OCI-LY1 (cell line): ENCODE data around the gene SRP9.

Source experiments
- H2AFZ ChIP-seq: fragments of 200-600 bp; sonication (generic), shearing (Covaris generic); 2 replicates; pipeline ENCODE4 v1.6.0; 2014; ENCODE audit warnings: antibody characterized with exemption, mild to moderate bottlenecking, low read length
- H3F3A ChIP-seq: fragments of 200-600 bp; sonication (generic), shearing (Covaris generic); 2 replicates; pipeline ENCODE4 v1.6.0; 2014; ENCODE audit warnings: mild to moderate bottlenecking, antibody characterized with exemption, low read length, moderate library complexity; ENCODE audit not compliant: insufficient read depth
- H3K27ac ChIP-seq: fragments of 200-600 bp; sonication (generic); 2 replicates; pipeline ENCODE4 v1.5.1; 2014; ENCODE audit warnings: low read length, mixed run types, mild to moderate bottlenecking, low read depth; ENCODE audit not compliant: poor library complexity, severe bottlenecking
- H3K27me3 ChIP-seq: fragments of 200-600 bp; sonication (generic); 2 replicates; pipeline ENCODE4 v1.6.0; 2014; ENCODE audit warnings: antibody characterized with exemption, mild to moderate bottlenecking, low read length, moderate library complexity; ENCODE audit not compliant: insufficient read depth
- H3K36me3 ChIP-seq: fragments of 200-600 bp; sonication (generic); 2 replicates; pipeline ENCODE4 v1.6.1; 2014; ENCODE audit warnings: mild to moderate bottlenecking, antibody characterized with exemption, low read length, moderate library complexity, mixed read lengths; ENCODE audit not compliant: insufficient read depth
- H3K4me1 ChIP-seq: fragments of 200-600 bp; sonication (generic); 2 replicates; pipeline ENCODE4 v1.5.1; 2014; ENCODE audit warnings: mild to moderate bottlenecking, low read length, moderate library complexity; ENCODE audit not compliant: insufficient read depth, severe bottlenecking
- H3K4me2 ChIP-seq: fragments of 200-600 bp; sonication (generic), shearing (Covaris generic); 2 replicates; pipeline ENCODE4 v1.6.1; 2014; ENCODE audit warnings: low read length
- H3K4me3 ChIP-seq: fragments of 200-600 bp; sonication (generic); 2 replicates; pipeline ENCODE4 v1.5.1; 2014; ENCODE audit warnings: low read length, low read depth, mild to moderate bottlenecking, mixed read lengths; ENCODE audit not compliant: poor library complexity, severe bottlenecking
- H3K79me2 ChIP-seq: fragments of 200-600 bp; shearing (Covaris generic); 2 replicates; pipeline ENCODE4 v1.6.1; 2016; ENCODE audit warnings: mixed run types, low read length, mixed read lengths; ENCODE audit not compliant: insufficient read depth
- H3K9ac ChIP-seq: fragments of 200-600 bp; sonication (generic), shearing (Covaris generic); 2 replicates; pipeline ENCODE4 v1.6.1; 2014; ENCODE audit warnings: mild to moderate bottlenecking, low read length, mixed read lengths
- H3K9me2 ChIP-seq: fragments of 200-600 bp; sonication (generic), shearing (Covaris generic); 2 replicates; pipeline ENCODE4 v1.6.1; 2014; ENCODE audit warnings: low read depth, mild to moderate bottlenecking, low read length, mixed read lengths
- H3K9me3 ChIP-seq: fragments of 200-600 bp; shearing (Covaris generic); 2 replicates; pipeline ENCODE4 v1.6.1; 2014; ENCODE audit warnings: low read length, mixed read lengths
- H4K20me1 ChIP-seq: fragments of 200-600 bp; sonication (generic), shearing (Covaris generic); 2 replicates; pipeline ENCODE4 v1.6.0; 2016; ENCODE audit warnings: mild to moderate bottlenecking, low read length; ENCODE audit not compliant: insufficient read depth
- CTCF ChIP-seq: fragments of 200-600 bp; sonication (generic), shearing (Covaris generic); IDR thresholded peaks from 2 replicates; pipeline ENCODE4 v1.5.1; 2017; ENCODE audit warnings: mild to moderate bottlenecking, antibody characterized with exemption, low read length, moderate library complexity, mixed read lengths
- EZH2 ChIP-seq: fragments of 200-600 bp; sonication (generic), shearing (Covaris generic); IDR thresholded peaks from 2 replicates; pipeline ENCODE4 v1.8.0; 2017; ENCODE audit warnings: borderline replicate concordance, mixed run types, mild to moderate bottlenecking, antibody characterized with exemption, low read length, moderate library complexity, mixed read lengths

SRP9 gene

GRCh38 chr1:225823811-225824261 is 46.2 kb downstream of the SRP9 start:
- no peaks in the 10 kb centered on the region for H3K36me3 ChIP-seq
- no peaks in the 10 kb centered on the region for H3K79me2 ChIP-seq
- H4K20me1 ChIP-seq, result no peaks in the 10 kb centered on the region
- no peaks in the 10 kb centered on the region for H3K4me1 ChIP-seq
- H3K27me3 ChIP-seq, result peaks cover 11% of the 10 kb centered on the region; the same call in 1 of the 2 replicates
- H3K4me3 ChIP-seq, result no peak overlapping the region
- no peak overlapping the region for H3K4me2 ChIP-seq
- H3K27ac ChIP-seq, result no peak overlapping the region
- H3F3A ChIP-seq, result no peaks in the 10 kb centered on the region
- no peaks in the 10 kb centered on the region for H3K9me2 ChIP-seq
- no peak overlapping the region for H3K9ac ChIP-seq
- no peaks in the 10 kb centered on the region for H3K9me3 ChIP-seq
- no peak for TF ChIP-seq EZH2
- TF ChIP-seq CTCF, result no peak
- H2AFZ ChIP-seq, result no peak overlapping the region

GRCh38 chr1:225824533-225824941 is 46.9 kb downstream of the SRP9 start:
- H3K79me2 ChIP-seq, result no peaks in the 10 kb centered on the region
- no peak overlapping the region for H3K27ac ChIP-seq
- H3K27me3 ChIP-seq, result peaks cover 11% of the 10 kb centered on the region; the same call in 1 of the 2 replicates
- TF ChIP-seq CTCF (no peak), EZH2 (no peak)
- no peak overlapping the region for H2AFZ ChIP-seq
- H3K9ac ChIP-seq, result no peak overlapping the region
- H3K9me2 ChIP-seq, result no peaks in the 10 kb centered on the region
- no peak overlapping the region for H3K4me2 ChIP-seq
- no peaks in the 10 kb centered on the region for H3K9me3 ChIP-seq
- no peaks in the 10 kb centered on the region for H3K36me3 ChIP-seq
- no peak overlapping the region for H3K4me3 ChIP-seq
- no peaks in the 10 kb centered on the region for H4K20me1 ChIP-seq
- H3F3A ChIP-seq, result no peaks in the 10 kb centered on the region
- H3K4me1 ChIP-seq, result no peaks in the 10 kb centered on the region

- Histone ChIP-seq H3K9me2 (no peaks in the 10 kb centered on the region), H3K27me3 (peaks cover 11% of the 10 kb centered on the region; the same call in 1 of the 2 replicates), H3K79me2 (no peaks in the 10 kb centered on the region), H3K36me3 (no peaks in the 10 kb centered on the region), H4K20me1 (no peaks in the 10 kb centered on the region), H3K9ac (no peak overlapping the region), H3K27ac (no peak overlapping the region), H3K4me3 (no peak overlapping the region), H3F3A (no peaks in the 10 kb centered on the region), H3K4me1 (no peaks in the 10 kb centered on the region), H3K9me3 (no peaks in the 10 kb centered on the region), H2AFZ (no peak overlapping the region), H3K4me2 (no peak overlapping the region)
- no peak for TF ChIP-seq CTCF
- no peak for TF ChIP-seq EZH2
Observed at GRCh38 chr1:225825078-225825477, 47.5 kb downstream of the SRP9 start.
